IPS DF 4.7 (cell line): ENCODE data around the gene TMEM214.
"Not testable (repeated sequence)": the region's sequence is repeated elsewhere in the genome, so short reads cannot be mapped to it uniquely, and the experiment has no call there.

Experiments used
- DNase-seq: peaks from one replicate; pipeline ENCODE4 v3.0.0-alpha.2; 2013; ENCODE audit warnings: low spot score; ENCODE audit errors: extremely low read depth

Gene TMEM214

DNA sequence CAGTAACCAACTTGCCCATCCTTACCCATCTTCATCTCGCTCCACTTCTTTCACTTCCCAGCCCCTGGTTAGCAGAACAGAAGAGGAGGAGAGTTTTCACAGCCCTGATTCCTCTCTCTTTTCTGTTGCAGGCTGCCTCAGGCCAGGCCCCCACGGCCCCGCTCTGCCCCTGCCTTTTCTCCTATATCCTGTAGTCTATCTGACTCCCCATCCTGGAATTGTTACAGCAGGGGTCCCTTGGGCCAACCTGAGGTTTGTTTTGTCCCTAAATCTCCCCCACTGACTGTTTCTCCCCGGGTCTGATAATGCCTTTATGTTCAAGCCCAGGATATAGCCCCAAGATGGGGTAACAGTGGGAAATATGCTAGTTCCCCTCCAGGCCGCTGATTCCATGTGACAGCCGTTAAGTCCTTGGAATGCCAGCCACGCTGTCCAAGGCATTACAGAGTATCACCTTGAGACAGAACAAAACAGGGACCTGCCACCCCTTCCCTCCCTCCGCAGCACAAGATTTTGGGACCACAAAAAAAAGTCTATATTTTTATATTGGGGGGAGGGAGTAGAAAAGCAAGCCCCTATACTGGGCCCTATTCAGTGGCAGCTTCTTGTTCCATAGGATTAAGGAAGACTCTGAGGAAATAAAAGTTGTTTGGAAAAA is 37.3 kb downstream of the TMEM214 start:
- DNase-seq, result no peak

- no peak for DNase-seq
Measured at GRCh38 chr2:27070653-27071276, 38.0 kb downstream of the TMEM214 start.

DNA sequence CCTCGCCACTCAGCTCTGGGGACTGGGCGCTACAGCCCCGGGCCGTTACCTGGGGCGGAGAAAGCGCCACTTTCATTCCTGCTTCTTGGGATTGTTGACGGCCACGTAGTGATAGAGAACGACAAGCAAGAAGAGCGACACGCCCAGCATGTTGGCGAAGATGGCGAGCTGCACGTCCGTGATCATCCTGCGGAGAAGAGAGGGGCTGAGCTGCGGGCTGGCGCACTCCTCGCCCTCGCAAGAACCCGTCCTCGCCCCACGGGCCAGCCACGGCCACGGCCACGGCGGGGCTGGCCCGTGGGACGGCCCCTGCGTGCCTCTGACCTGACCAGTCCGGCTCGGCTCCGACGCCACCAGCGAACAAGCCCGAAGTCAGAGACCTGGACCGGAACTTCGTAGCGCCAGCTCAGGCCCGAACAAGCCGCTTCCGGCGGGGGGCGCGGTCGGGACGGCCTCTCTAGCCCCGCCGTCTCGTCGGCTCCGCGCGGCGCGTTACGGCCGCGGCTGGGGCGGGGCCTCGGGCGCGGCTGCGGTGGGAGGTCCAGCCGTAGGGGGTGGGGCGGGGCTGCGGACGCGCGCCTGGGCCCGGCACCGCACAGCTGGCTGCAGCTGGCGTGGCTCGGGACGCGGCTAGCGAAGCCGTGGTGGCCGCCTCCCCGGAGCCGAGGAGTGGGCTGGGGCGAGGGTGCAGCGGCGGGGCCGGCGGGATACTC is 38.7 kb downstream of the TMEM214 start, which contains the start of gene OST4:
OST4 (minus strand) TSS at position 378 of the 713 bp plus-strand sequence.
- no peak for DNase-seq

- no peak for DNase-seq
Measured at GRCh38 chr2:27071990-27072830, 39.4 kb downstream of the TMEM214 start.

DNA sequence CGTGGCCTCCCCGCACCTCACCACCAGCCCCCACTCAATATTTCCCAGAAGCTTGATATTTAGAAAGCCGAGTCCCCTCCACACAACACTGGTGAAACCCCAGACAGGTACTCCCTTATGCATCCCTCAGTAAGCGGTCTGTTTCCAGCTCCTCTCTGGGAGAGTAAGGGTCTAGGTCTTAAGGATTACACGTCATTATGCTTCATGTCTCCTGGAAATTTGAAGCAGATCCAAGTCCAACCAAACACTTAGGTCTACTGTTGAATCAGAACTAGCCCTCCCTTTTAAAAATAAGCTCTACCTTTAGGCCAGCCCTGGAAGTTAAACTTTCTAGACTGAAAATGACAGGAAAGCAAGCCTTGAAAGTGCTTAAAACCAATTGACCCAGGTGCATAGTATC is 40.2 kb downstream of the TMEM214 start:
- no peak for DNase-seq

GRCh38 chr2:27073782-27074181 is 41.0 kb downstream of the TMEM214 start:
- no peak for DNase-seq

- no peak for DNase-seq
Measured at GRCh38 chr2:27074738-27075565, 42.2 kb downstream of the TMEM214 start.

DNA sequence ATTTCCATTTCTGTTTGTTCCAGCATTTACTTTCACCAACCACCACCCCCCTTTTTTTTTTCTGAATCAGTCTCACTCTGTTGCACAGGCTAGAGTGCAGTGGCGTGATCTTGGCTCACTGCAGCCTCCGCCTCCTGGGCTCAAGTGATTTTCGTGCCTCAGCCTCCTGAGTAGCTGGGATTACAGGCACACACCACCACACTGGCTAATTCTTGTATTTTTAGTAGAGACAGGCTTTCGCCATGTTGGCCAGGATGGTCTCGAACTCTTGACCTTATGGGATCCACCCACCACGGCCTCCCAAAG is 42.8 kb downstream of the TMEM214 start:
- DNase-seq, result not testable (repeated sequence)

DNA sequence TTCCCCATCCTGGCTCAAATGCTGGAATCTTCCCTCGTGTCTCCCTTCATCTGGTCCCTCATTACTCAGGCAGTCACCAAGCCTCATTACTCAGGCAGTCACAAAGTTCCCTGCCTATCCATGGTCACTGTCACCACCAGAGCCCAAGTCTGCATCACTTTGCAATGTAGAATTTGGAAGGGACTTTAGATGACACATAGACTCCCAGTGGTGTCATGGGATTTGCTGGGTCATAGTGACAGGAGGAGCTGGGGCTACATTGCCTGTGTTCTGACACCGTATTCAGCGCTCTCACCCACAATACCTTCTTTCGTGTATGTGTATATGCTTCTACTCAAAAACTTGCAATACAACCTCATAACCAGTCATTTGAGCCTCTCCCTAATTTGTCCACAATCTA is 43.6 kb downstream of the TMEM214 start:
- DNase-seq, result no peak

GRCh38 chr2:27077231-27077630 is 44.5 kb downstream of the TMEM214 start:
- no peak for DNase-seq

- DNase-seq, result no peak
Measured at GRCh38 chr2:27078267-27079194, 45.8 kb downstream of the TMEM214 start, which contains the start of gene EMILIN1. Gene EMILIN1 (plus strand): TSS chr2:27078615. CDS start chr2:27079066, 451 bp downstream.

DNA sequence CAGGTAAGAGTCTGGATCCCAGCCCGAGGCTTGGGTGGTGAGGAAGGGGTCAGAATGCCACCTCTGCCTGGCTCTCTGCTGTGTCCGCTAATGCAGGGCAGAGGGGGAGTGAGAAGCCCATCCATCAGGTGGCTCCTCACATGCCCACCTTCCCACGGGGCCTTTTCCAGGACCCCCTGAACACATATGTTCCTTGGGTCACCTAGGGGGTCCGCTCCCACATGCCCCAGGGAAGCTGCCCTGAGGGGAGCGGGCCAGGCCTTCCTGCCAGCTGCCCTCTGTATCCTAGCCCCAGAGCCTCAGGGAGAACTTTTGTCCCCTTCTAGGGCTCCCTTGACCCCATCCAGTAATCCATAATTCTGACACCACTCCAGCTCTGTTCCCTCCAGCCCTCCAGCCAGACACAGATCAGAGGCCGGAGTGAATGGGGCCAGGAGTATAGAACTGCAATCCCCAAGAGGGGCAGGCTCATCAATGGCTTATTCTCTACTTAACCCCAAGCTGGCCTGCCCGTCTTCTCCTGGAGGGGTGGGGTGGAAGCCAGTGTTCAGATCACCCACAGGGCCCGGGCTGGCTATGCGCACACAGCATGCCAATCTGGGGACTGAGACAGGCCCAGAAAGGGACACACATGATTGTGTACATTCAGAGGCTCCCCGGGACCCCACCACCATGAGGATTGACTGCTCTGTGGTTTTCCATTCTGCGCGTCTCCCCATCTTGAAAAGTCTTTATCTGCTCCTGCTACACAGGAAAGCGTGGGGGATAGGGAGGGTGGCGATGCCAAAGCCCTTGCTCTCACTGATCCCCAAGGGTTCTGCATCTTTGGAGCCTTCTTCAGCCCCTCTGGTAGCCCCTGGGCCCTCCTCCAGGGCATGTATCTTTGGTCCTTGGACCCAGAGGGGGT is 46.7 kb downstream of the TMEM214 start:
- DNase-seq, result no peak

GRCh38 chr2:27080140-27080469 is 47.3 kb downstream of the TMEM214 start:
- DNase-seq, result no peak

DNA sequence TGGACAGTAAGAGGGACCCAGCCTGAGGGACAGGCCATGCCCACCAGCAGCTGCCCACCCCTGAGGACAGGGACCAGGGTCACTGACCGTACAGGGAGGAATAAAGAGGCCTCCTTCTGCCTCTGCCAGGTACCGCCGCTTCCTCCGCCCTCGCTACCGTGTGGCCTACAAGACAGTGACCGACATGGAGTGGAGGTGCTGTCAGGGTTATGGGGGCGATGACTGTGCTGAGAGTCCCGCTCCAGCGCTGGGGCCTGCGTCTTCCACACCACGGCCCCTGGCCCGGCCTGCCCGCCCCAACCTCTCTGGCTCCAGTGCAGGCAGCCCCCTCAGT is 47.8 kb downstream of the TMEM214 start:
- no peak for DNase-seq

GRCh38 chr2:27081984-27082772 is 49.4 kb downstream of the TMEM214 start:
- DNase-seq, result no peak

DNA sequence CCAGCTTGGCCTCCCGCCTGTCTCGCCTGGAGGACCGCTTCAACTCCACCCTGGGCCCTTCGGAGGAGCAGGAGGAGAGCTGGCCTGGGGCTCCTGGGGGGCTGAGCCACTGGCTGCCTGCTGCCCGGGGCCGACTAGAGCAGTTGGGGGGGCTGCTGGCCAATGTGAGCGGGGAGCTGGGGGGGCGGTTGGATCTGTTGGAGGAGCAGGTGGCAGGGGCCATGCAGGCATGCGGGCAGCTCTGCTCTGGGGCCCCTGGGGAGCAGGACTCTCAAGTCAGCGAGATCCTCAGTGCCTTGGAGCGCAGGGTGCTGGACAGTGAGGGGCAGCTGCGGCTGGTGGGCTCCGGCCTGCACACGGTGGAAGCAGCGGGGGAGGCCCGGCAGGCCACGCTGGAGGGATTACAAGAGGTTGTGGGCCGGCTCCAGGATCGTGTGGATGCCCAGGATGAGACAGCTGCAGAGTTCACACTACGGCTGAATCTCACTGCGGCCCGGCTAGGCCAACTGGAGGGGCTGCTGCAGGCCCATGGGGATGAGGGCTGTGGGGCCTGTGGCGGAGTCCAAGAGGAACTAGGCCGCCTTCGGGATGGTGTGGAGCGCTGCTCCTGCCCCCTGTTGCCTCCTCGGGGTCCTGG is 50.1 kb downstream of the TMEM214 start:
- DNase-seq, result no peak

DNA sequence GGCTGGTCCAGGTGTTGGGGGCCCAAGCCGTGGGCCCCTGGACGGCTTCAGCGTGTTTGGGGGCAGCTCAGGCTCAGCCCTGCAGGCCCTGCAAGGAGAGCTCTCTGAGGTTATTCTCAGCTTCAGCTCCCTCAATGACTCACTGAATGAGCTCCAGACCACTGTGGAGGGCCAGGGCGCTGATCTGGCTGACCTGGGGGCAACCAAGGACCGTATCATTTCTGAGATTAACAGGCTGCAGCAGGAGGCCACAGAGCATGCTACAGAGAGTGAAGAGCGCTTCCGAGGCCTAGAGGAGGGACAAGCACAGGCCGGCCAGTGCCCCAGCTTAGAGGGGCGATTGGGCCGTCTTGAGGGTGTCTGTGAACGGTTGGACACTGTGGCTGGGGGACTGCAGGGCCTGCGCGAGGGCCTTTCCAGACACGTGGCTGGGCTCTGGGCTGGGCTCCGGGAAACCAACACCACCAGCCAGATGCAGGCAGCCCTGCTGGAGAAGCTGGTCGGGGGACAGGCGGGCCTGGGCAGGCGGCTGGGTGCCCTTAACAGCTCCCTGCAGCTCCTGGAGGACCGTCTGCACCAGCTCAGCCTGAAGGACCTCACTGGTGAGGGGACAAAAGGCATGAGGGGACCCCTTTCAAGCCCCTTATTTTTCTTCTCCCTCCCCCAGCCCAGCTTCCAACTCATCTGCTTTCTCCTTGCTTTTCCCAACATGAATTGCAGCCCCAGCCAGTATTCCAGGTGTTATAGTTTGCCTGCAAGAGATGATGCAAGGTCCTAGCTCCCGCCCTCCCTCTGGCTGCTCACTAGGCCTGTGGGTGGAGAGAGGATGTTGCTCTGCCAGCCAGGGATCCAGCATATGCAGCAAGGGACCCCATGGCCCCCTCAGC is 50.9 kb downstream of the TMEM214 start:
- no peak for DNase-seq
